Keratinocyte (primary cell): Measurements from ENCODE around the gene SPACA9. TPM values are rescaled to one million over a fixed set of nuclear protein-coding genes. Genes with fewer than 3 reads are reported as not detected.

ENCODE experiments used
- DNase-seq: peaks from one replicate; pipeline ENCODE4 v3.0.0-alpha.2; 2011; ENCODE audit warnings: low read depth, missing footprints, low spot score
- FAIRE-seq: peaks from 2 replicates; lab custom pipeline; 2011; peaks lifted over from hg19 to GRCh38; lab: Jason Lieb, UNC
- H2AFZ ChIP-seq: 2 replicates; pipeline ENCODE4 v1.6.0; 2012; ENCODE audit warnings: low read length, control low read depth, inconsistent platforms; ENCODE audit not compliant: control insufficient read depth
- H3K27ac ChIP-seq: 2 replicates; pipeline ENCODE4 v1.5.1; 2011; ENCODE audit warnings: low read length; ENCODE audit not compliant: control insufficient read depth, insufficient read depth
- H3K27me3 ChIP-seq: 3 replicates; pipeline ENCODE4 v1.6.0; 2011; ENCODE audit warnings: low read length; ENCODE audit not compliant: control insufficient read depth, insufficient read depth; ENCODE audit errors: extremely low read depth
- H3K36me3 ChIP-seq, 2 experiments: 2 replicates in 1 of 2; 3 replicates in 1 of 2; pipeline ENCODE4 v1.5.1; 2011; ENCODE audit warnings: low read length in 2 of 2, mild to moderate bottlenecking in 1 of 2; ENCODE audit not compliant: control insufficient read depth in 2 of 2, insufficient read depth in 2 of 2; ENCODE audit errors: extremely low read depth in 1 of 2
- H3K4me1 ChIP-seq: 3 replicates; pipeline ENCODE4 v1.5.1; 2011; ENCODE audit warnings: low read length; ENCODE audit not compliant: control insufficient read depth, insufficient read depth; ENCODE audit errors: extremely low read depth
- H3K4me2 ChIP-seq: 3 replicates; pipeline ENCODE4 v1.6.0; 2011; ENCODE audit warnings: low read depth, low read length; ENCODE audit not compliant: control insufficient read depth, insufficient read depth; ENCODE audit errors: extremely low read depth
- H3K4me3 ChIP-seq, 3 experiments: fragments of 200-600 bp in 1 of 3; sonication (generic) in 1 of 3; 2 replicates in 2 of 3; 3 replicates in 1 of 3; pipeline ENCODE4 v1.5.1; 2011 to 2016; ENCODE audit warnings: low read length in 3 of 3, mild to moderate bottlenecking in 3 of 3, control low read depth in 2 of 3, inconsistent platforms in 1 of 3, low read depth in 1 of 3, mixed read lengths in 1 of 3, mixed run types in 1 of 3, moderate library complexity in 1 of 3; ENCODE audit not compliant: control insufficient read depth in 2 of 3, insufficient read depth in 2 of 3; ENCODE audit errors: extremely low read depth in 1 of 3
- H3K79me2 ChIP-seq: 2 replicates; pipeline ENCODE4 v1.6.0; 2012; ENCODE audit warnings: low read length; ENCODE audit not compliant: control insufficient read depth, insufficient read depth
- H3K9ac ChIP-seq: 3 replicates; pipeline ENCODE4 v1.6.0; 2011; ENCODE audit warnings: low read length; ENCODE audit not compliant: control insufficient read depth, insufficient read depth; ENCODE audit errors: extremely low read depth
- H3K9me1 ChIP-seq: 3 replicates; pipeline ENCODE4 v1.6.0; 2011; ENCODE audit warnings: low read length; ENCODE audit not compliant: control insufficient read depth, insufficient read depth; ENCODE audit errors: extremely low read depth
- H3K9me3 ChIP-seq: 2 replicates; pipeline ENCODE4 v1.5.1; 2012; ENCODE audit warnings: low read depth, low read length; ENCODE audit not compliant: control insufficient read depth
- H4K20me1 ChIP-seq: 3 replicates; pipeline ENCODE4 v1.6.0; 2011; ENCODE audit warnings: low read length; ENCODE audit not compliant: control insufficient read depth, insufficient read depth; ENCODE audit errors: extremely low read depth
- EZH2 ChIP-seq: IDR thresholded peaks from one replicate; pipeline ENCODE4 v1.6.1; 2012; ENCODE audit warnings: inconsistent platforms, mild to moderate bottlenecking, low read length, moderate library complexity
- dilution Hi-C: fragments of 300-500 bp; cut with MboI; formaldehyde crosslinking; loops from one replicate; pipeline ENCODE4 v1.7.0; 2020; ENCODE audit warnings: low sequenced_read_pairs; ENCODE audit not compliant: extremely low pct_ligation_motif_present
- polyA plus RNA-seq, 5 experiments: library from polyadenylated mRNA; depleted of rRNA in 3 of 5; stranded (reverse) in 3 of 5; stranded (forward) in 1 of 5; unstranded in 1 of 5; fragments of >200 nt; gene quantifications; 1 replicate in 1 of 5; 2 replicates in 3 of 5; 3 replicates in 1 of 5; pipeline versions ENCODE4 v1.2.1 to v1.2.3, GENCODE V29; 2011 to 2012; ENCODE audit warnings: missing spikeins in 2 of 5, low read depth in 1 of 5, low replicate concordance in 1 of 5
- TF ChIP-seq, protein P1 (sequence below), 3 experiments: IDR thresholded peaks in 1 of 3; conservative IDR thresholded peaks in 1 of 3; optimal IDR thresholded peaks in 1 of 3; 2 replicates in 2 of 3; 3 replicates in 1 of 3; pipeline versions ENCODE3 to v1.5.1; 2011; ENCODE audit warnings: low read length in 3 of 3, mild to moderate bottlenecking in 3 of 3, moderate library complexity in 2 of 3, control low read depth in 1 of 3, inconsistent platforms in 1 of 3; ENCODE audit not compliant: insufficient read depth in 2 of 3; ENCODE audit errors: extremely low read depth in 1 of 3

Gene SPACA9
- polyA plus RNA-seq, 1 donor (not counting 4 experiments of a cell fraction or from before 2014, with no cell fraction given) = 3.6 TPM

DNA sequence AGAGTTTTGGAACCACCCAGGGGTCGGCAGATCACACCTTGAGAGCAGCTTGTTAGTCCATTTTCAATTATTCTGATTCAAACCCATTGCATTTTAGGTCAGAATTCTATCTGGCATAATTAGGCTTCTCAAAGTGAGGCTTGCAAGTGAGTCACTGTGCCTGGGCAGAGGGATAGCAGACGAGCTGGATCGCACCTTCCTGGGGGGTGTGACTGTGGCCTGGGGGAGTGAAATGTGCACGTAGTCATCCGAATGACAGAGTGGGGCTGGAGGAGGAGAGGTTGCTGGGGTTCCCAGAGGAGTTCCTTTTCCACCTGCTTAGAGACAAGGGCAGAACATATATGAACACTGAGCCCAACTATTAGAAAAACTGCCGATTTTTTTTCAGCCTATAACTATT, 31.7 kb downstream of the SPACA9 start:
- H3K4me3 ChIP-seq = no peak overlapping the region
- DNase-seq (no peak), FAIRE-seq (no peak)
- no peak overlapping the region for H2AFZ ChIP-seq
- H3K79me2 ChIP-seq = no peaks in the 10 kb centered on the region
- no peaks in the 10 kb centered on the region for H4K20me1 ChIP-seq
- no peaks in the 10 kb centered on the region for H3K9me1 ChIP-seq
- no peaks in the 10 kb centered on the region for H3K27me3 ChIP-seq
- peaks cover 16 to 17% of the 10 kb centered on the region in 2 experiments for H3K36me3 ChIP-seq
- H3K4me1 ChIP-seq = no peaks in the 10 kb centered on the region
- H3K4me2 ChIP-seq = no peak overlapping the region
- dilution Hi-C loops = no loop called here
- H3K9me3 ChIP-seq = no peaks in the 10 kb centered on the region
- no peak overlapping the region for H3K9ac ChIP-seq
- no peak overlapping the region for H3K27ac ChIP-seq
- TF ChIP-seq EZH2 = no peak
- TF ChIP-seq, protein P1, sequence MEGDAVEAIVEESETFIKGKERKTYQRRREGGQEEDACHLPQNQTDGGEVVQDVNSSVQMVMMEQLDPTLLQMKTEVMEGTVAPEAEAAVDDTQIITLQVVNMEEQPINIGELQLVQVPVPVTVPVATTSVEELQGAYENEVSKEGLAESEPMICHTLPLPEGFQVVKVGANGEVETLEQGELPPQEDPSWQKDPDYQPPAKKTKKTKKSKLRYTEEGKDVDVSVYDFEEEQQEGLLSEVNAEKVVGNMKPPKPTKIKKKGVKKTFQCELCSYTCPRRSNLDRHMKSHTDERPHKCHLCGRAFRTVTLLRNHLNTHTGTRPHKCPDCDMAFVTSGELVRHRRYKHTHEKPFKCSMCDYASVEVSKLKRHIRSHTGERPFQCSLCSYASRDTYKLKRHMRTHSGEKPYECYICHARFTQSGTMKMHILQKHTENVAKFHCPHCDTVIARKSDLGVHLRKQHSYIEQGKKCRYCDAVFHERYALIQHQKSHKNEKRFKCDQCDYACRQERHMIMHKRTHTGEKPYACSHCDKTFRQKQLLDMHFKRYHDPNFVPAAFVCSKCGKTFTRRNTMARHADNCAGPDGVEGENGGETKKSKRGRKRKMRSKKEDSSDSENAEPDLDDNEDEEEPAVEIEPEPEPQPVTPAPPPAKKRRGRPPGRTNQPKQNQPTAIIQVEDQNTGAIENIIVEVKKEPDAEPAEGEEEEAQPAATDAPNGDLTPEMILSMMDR (optimal IDR thresholded peaks at IDR 0.05 in 1 of 3, IDR thresholded peaks at IDR 0.05 in 1 of 3, conservative IDR thresholded peaks at IDR 0.05 in 1 of 3; ENCODE audit: extremely low read depth in 1 of 3, insufficient read depth in 2 of 3, low read length in 3 of 3) = no peak

DNA sequence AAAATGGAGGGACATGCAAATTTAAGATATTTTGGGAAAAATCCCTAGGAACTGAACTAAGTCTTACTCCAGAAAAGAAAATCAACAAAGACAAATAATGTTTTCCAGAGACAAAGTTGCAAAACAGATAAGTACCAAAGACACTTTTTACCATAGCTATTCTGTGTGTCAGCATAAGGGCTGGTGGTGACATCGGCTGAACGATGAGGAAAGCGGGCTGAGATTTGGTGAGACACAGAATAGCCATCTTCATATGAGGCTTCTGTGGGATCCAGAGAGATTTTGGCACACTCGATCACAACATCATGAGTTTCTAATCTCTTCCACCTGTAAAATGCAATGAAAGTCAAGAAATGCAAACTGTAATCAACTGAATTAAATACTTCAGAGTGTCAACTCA, 33.4 kb downstream of the SPACA9 start:
- no peak overlapping the region for H2AFZ ChIP-seq
- TF ChIP-seq EZH2 = no peak
- TF ChIP-seq, protein P1 (optimal IDR thresholded peaks at IDR 0.05 in 1 of 3, IDR thresholded peaks at IDR 0.05 in 1 of 3, conservative IDR thresholded peaks at IDR 0.05 in 1 of 3; ENCODE audit: extremely low read depth in 1 of 3, insufficient read depth in 2 of 3, low read length in 3 of 3) = no peak
- H3K27me3 ChIP-seq = no peaks in the 10 kb centered on the region
- H3K4me1 ChIP-seq = no peaks in the 10 kb centered on the region
- no peaks in the 10 kb centered on the region for H3K9me3 ChIP-seq
- no peaks in the 10 kb centered on the region for H4K20me1 ChIP-seq
- DNase-seq (no peak), FAIRE-seq (no peak)
- no peaks in the 10 kb centered on the region for H3K9me1 ChIP-seq
- peaks cover 16 to 20% of the 10 kb centered on the region in 2 experiments for H3K36me3 ChIP-seq
- H3K4me2 ChIP-seq = no peak overlapping the region
- dilution Hi-C loops = no loop called here
- H3K4me3 ChIP-seq = no peak overlapping the region
- no peak overlapping the region for H3K9ac ChIP-seq
- H3K79me2 ChIP-seq = no peaks in the 10 kb centered on the region
- H3K27ac ChIP-seq = no peak overlapping the region
